Body of pancreas (tissue), 4 donors: ENCODE data around the gene ABI3BP. TPM values are rescaled to one million over a fixed set of nuclear protein-coding genes. Genes with fewer than 3 reads are reported as not detected.
"Not testable (repeated sequence)": the region's sequence is repeated elsewhere in the genome, so short reads cannot be mapped to it uniquely, and the experiment has no call there.

ENCODE experiments used
- ATAC-seq: fragments of 150-250 bp; one replicate; pipeline ENCODE4 v1.9.1; 2016
- DNase-seq, 4 donors: peaks; one replicate each; pipeline ENCODE4 v3.0.0-alpha.2; 2019
- H3K27ac ChIP-seq, 4 donors: fragments of 200-600 bp; sonication (generic); 1 replicate in 3 of 4; 2 replicates in 1 of 4; pipeline versions ENCODE4 v1.5.1 to v1.6.1; 2016 to 2019; ENCODE audit warnings: mild to moderate bottlenecking in 1 of 4, mixed read lengths in 1 of 4, moderate library complexity in 1 of 4
- H3K27me3 ChIP-seq, 2 donors: fragments of 200-600 bp; sonication (generic); one replicate each; pipeline ENCODE4 v1.6.0; 2016; ENCODE audit warnings: mild to moderate bottlenecking in 1 of 2
- H3K36me3 ChIP-seq, 2 donors: fragments of 200-600 bp; sonication (generic); replicated peaks in 1 of 2; 2 replicates each; pipeline ENCODE4 v1.5.1; 2016; ENCODE audit warnings: low read depth in 2 of 2; ENCODE audit not compliant: insufficient read depth in 1 of 2
- H3K4me1 ChIP-seq: fragments of 200-600 bp; sonication (generic); one replicate; pipeline ENCODE4 v1.6.0; 2016
- H3K4me3 ChIP-seq, 2 donors: fragments of 200-600 bp; sonication (generic); 1 replicate in 1 of 2; 2 replicates in 1 of 2; pipeline ENCODE4 v1.5.1; 2016 to 2019
- H3K9me3 ChIP-seq, 3 donors: fragments of 200-600 bp; sonication (generic); 1 replicate in 2 of 3; 2 replicates in 1 of 3; pipeline ENCODE4 v1.5.1; 2016
- POLR2A ChIP-seq, 3 donors: fragments of 450-650 bp; IDR thresholded peaks; one replicate each; pipeline ENCODE4 v1.6.1; 2016; ENCODE audit warnings: antibody characterized with exemption in 3 of 3, mild to moderate bottlenecking in 2 of 3
- WGBS, 2 donors: methylation state at CpG; one replicate each; pipeline ENCODE4 v1.1.5; 2017; 5-methylcytosine and 5-hydroxymethylcytosine counted together
- intact Hi-C: fragments of 100-400 bp; cut with DNase I; formaldehyde crosslinking; loops from one replicate; pipeline ENCODE4 v1.15.1; 2023
- total RNA-seq, 2 donors: library from RNA; depleted of rRNA; stranded (reverse); fragments of >200 nt; gene quantifications; one replicate each; pipeline ENCODE4 v1.1.0, GENCODE V29; 2016
- TF ChIP-seq, protein P1 (sequence below), 7 experiments: fragments of 450-650 bp in 4 of 7; fragments of 200-600 bp in 3 of 7; sonication (generic) in 3 of 7; IDR thresholded peaks; one replicate each; pipeline ENCODE4 v1.5.1; 2016 to 2019; ENCODE audit warnings: antibody characterized with exemption in 7 of 7

ABI3BP gene
- total RNA-seq, 2 donors from 2014 or later, result 9.3 to 19.8 TPM

- Histone ChIP-seq H3K4me1 (no peaks in the 10 kb centered on the region), H3K4me3 (no peak overlapping the region), H3K27ac (no peak overlapping the region), H3K36me3 (no peaks in the 10 kb centered on the region), H3K9me3 (no peaks in the 10 kb centered on the region), H3K27me3 (no peaks in the 10 kb centered on the region)
- WGBS, 2 donors, result 50 to 59% methylated on average over 3 of the region's 3 CpGs
- DNase-seq, result no peak
- no peak for ATAC-seq
- TF ChIP-seq POLR2A (IDR thresholded peaks at IDR 0.05), result no peak
- TF ChIP-seq, protein P1, sequence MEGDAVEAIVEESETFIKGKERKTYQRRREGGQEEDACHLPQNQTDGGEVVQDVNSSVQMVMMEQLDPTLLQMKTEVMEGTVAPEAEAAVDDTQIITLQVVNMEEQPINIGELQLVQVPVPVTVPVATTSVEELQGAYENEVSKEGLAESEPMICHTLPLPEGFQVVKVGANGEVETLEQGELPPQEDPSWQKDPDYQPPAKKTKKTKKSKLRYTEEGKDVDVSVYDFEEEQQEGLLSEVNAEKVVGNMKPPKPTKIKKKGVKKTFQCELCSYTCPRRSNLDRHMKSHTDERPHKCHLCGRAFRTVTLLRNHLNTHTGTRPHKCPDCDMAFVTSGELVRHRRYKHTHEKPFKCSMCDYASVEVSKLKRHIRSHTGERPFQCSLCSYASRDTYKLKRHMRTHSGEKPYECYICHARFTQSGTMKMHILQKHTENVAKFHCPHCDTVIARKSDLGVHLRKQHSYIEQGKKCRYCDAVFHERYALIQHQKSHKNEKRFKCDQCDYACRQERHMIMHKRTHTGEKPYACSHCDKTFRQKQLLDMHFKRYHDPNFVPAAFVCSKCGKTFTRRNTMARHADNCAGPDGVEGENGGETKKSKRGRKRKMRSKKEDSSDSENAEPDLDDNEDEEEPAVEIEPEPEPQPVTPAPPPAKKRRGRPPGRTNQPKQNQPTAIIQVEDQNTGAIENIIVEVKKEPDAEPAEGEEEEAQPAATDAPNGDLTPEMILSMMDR (IDR thresholded peaks at IDR 0.05), result no peak
- intact Hi-C loops, result no loop called here
Measured at GRCh38 chr3:101020351-101021015, 27.3 kb upstream of the ABI3BP start.

DNA sequence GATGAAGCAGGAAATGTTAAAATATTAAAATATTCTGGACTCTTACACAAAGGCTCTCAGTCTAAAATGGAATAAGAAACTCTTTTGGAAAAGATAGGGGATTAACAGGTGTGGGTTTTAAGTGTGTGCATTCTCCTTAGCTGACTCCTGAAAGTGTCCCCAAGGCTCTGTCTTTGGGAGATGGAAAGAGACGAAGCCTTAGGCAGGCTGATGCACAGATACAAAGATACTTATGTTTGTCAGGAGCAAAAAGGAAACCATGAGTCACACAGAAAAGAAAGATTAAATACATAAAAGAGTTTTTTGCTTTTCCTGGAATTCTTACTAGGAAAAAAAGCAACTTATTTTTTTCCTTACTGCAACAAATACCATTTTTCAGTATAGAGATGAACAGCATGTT is 23.8 kb upstream of the ABI3BP start:
- Histone ChIP-seq H3K9me3 (no peaks in the 10 kb centered on the region), H3K27me3 (no peaks in the 10 kb centered on the region), H3K36me3 (no peaks in the 10 kb centered on the region), H3K4me3 (no peak overlapping the region), H3K27ac (no peak overlapping the region), H3K4me1 (no peaks in the 10 kb centered on the region)
- 48 to 67% methylated on average over 1 of the region's 1 CpG for WGBS, 2 donors
- TF ChIP-seq, protein P1 (IDR thresholded peaks at IDR 0.05), result no peak
- TF ChIP-seq POLR2A (IDR thresholded peaks at IDR 0.05), result no peak
- intact Hi-C loops, result no loop called here
- ATAC-seq (no peak), DNase-seq (no peak)

- intact Hi-C loops, H3K36me3 ChIP-seq: not testable (repeated sequence)
- WGBS, 2 donors, result 76 to 81% methylated on average over 9 of the region's 9 CpGs
Measured at GRCh38 chr3:101012312-101012711, 19.1 kb upstream of the ABI3BP start.

GRCh38 chr3:101011136-101011535 is 17.9 kb upstream of the ABI3BP start:
- ATAC-seq (no peak), DNase-seq (no peak)
- TF ChIP-seq POLR2A (IDR thresholded peaks at IDR 0.05), result no peak
- TF ChIP-seq, protein P1 (IDR thresholded peaks at IDR 0.05), result no peak
- Histone ChIP-seq H3K4me3 (no peak overlapping the region), H3K4me1 (no peaks in the 10 kb centered on the region), H3K9me3 (no peaks in the 10 kb centered on the region), H3K27me3 (no peaks in the 10 kb centered on the region), H3K36me3 (no peaks in the 10 kb centered on the region), H3K27ac (no peak overlapping the region)
- intact Hi-C loops, result no loop called here

More at GRCh38 chr3:101012312-101012711, 19.1 kb upstream of the ABI3BP start:
- not testable (repeated sequence) for H3K4me1 ChIP-seq, H3K4me3 ChIP-seq, DNase-seq, ATAC-seq, H3K27ac ChIP-seq, H3K9me3 ChIP-seq, H3K27me3 ChIP-seq

DNA sequence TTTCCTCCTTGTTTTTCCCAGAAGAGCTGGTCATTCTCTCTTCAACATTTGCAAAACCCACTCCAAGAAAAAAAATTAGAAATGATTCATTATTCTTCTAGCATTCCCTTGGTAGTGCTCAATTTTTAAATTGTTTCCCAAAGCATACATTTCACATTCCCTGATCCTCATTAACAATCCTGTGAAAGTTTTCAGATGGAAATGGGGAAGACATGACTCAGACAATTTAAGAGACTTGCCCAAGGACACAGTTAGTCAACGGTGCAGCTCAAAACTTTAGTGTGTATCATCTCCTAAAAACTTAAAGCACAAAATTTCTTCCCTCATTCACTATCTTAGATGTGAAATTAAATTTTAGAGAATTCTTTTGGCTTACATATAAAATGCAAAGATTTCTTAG is 17.1 kb upstream of the ABI3BP start:
- Histone ChIP-seq H3K4me3 (no peak overlapping the region), H3K36me3 (no peaks in the 10 kb centered on the region), H3K4me1 (no peaks in the 10 kb centered on the region), H3K27me3 (no peaks in the 10 kb centered on the region), H3K9me3 (no peaks in the 10 kb centered on the region), H3K27ac (no peak overlapping the region)
- WGBS, 2 donors, result 71 to 72% methylated on average over 1 of the region's 1 CpG
- DNase-seq (no peak), ATAC-seq (no peak)
- TF ChIP-seq, protein P1 (IDR thresholded peaks at IDR 0.05), result no peak
- TF ChIP-seq POLR2A (IDR thresholded peaks at IDR 0.05), result no peak
- intact Hi-C loops, result no loop called here
